Amniotic epithelial cell (primary cell): ENCODE data around the gene CDKL2.

Experiments
- DNase-seq: peaks from one replicate; pipeline ENCODE4 v3.0.0-alpha.2; 2010; ENCODE audit warnings: low read depth

CDKL2 gene

DNA sequence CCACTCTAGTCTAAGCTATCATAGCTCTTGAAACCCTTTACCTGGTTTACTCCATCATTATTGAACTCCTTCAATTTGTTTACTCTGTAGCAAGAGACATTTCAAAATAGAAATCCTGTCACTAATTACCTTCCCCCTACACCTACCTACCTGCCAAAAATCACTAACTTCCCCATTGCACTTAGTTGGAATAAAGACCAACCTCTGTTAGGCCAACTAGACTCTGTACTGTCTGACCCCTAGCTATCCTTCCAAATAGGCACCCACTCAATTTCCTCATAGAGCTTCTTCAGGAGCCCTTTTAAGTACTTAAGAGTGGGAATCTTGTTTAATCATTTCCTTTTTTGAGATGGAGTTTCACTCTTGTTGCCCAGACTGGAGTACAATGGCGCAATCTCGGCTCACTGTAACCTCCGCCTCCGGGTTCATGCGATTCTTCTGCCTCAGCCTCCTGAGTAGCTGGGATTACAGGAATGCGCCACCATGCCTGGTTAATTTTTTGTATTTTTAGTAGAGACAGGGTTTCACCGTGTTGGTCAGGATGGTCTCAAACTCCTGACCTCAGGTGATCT is 8.9 kb upstream of the CDKL2 start:
- DNase-seq = no peak

- no peak for DNase-seq
These were observed 7.5 kb upstream of the CDKL2 start for GRCh38 chr4:75637827-75638226.

- peak; percentile 30 for DNase-seq
These were observed 6.8 kb upstream of the CDKL2 start for GRCh38 chr4:75637176-75637575.

GRCh38 chr4:75634951-75635350 is 4.6 kb upstream of the CDKL2 start:
- DNase-seq = no peak

GRCh38 chr4:75634281-75634680 is 4.0 kb upstream of the CDKL2 start:
- DNase-seq = no peak

DNA sequence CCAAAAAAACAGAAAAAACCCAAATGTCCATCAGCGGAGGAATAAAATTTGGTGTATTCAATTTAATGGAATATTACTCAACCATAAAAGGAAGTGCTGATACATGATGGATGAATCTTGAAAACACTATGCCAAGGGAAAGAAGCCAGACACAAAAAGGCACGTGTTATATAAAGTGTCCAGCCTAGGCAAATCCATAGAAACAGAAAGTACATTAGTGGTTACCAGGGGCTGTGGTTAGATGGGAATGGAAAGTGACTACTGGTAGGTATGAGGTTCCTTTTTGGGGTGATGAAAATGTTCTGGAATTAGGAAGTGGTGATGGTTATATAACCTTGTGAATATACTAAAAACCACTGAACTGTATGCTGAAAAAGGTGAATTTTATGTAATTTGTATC is 3.5 kb upstream of the CDKL2 start:
- peak; percentile 24 for DNase-seq

- no peak for DNase-seq
These were observed 605 bp upstream of the CDKL2 start for GRCh38 chr4:75630937-75631329.

DNA sequence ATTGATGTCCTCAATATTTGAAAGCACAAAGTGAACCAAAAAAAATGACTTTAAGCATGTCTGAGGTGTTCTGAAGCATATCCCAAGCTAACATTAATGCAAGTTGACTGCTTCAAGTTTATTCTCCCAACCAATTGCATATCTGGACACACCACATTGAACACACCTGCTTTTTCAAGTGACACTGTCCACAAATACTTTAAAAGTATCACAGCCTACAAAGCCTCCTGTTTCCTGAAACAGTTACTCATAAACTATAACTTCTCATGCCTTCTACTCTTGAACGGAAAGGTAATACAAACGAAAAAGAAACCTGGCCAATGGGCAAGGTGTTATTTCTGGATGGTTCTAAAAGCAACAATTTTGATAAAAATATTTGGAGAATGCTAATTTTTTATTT is 1.1 kb downstream of the CDKL2 start:
- DNase-seq = no peak

DNA sequence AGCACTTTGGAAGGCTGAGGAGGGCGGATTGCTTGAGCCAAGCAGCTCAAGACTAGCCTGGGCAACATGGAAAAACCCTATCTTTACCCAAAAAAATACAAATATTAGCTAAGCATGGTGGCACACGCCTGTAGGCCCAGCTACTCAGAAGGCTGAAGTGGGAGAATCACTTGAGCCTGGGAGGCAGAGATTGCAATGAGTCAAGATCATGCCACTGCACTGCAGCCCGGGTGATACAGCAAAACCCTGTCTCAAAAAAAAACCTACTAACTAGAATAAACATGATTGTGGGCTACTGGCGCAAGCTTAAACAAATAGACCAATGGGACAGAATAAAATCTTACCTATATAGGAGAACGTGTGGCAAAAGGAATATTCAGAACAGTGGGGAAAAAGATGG is 7.3 kb downstream of the CDKL2 start:
- no peak for DNase-seq

GRCh38 chr4:75621715-75622114 is 8.6 kb downstream of the CDKL2 start:
- DNase-seq = no peak

DNA sequence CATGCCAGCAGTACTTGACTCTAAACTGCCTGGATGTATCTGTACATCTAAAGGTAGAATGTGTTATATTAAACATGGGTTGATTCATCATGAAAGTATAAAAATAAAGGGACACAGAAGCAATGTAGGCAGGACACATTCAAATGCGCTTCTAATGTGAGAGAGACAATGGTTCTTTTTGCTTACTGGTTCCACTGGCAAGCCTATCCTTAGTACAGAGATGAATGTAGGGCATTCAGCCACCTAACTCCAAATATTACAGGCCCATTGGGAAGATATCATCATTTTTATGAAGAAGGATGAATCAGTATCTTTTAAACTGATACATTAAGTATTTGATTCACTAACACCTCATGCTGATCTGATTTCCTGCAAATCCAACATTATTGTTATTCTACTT is 18.0 kb downstream of the CDKL2 start:
- no peak for DNase-seq

GRCh38 chr4:75605928-75606327 is 24.4 kb downstream of the CDKL2 start:
- peak; percentile 4 for DNase-seq

GRCh38 chr4:75599647-75600046 is 30.7 kb downstream of the CDKL2 start:
- no peak for DNase-seq

DNA sequence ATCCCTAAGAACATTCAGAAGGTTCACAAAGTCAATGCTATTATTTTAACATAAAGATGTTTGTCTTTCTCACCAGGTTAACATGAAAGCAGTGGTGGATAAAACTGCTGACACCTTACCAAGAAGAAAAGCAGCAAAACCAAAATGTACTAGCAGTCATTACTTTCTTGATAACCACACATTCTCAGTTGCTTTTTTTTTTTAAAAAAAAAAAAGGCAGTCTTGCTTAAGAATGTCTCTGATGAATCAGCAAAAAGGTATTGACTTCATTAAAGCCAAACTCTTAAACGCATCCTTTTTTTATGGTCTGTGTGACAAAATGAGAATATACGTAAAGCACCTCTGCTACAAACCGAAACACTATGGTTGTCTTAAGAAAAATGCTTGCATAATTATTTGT is 31.9 kb downstream of the CDKL2 start:
- DNase-seq = peak; percentile 72

- no peak for DNase-seq
These were observed 34.3 kb downstream of the CDKL2 start for GRCh38 chr4:75596061-75596460.

DNA sequence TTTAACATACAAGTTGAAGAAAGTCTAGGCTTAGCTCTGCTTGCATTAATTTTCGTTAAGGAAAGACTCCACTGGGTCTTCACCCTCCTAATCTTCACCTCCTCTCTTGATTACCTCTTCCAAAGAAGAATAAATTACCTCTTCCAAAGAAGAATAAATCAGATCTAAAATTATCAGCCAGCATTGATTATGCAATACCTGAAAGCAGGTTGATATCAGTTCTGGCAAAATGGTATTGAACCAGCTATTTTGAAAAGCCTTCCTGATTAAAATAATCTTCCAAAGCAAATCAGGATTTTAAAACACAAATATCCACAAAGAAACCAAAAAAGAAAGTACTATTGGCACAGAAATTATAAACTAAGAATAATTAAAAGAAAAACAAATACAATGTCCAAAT is 36.9 kb downstream of the CDKL2 start:
- no peak for DNase-seq

DNA sequence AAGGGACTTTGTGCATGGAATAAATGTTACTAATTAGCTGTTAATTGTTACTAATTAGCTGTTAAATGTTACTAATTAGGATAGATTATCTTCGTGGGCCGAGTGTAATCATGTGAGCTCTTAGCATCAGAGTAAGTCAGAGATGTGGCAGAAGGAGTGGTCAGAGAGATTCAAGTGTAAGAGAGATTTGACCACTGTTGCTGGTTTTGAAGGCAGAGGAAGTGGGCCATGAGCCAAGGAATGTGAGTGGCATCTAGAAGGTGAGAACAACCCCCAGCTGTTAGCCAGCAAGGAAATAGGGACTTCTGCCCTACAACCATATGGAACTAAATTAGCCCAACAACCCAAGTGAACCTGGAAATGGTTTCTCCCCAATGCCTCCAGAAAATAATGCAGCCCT is 46.3 kb downstream of the CDKL2 start:
- DNase-seq = peak; percentile 10

DNA sequence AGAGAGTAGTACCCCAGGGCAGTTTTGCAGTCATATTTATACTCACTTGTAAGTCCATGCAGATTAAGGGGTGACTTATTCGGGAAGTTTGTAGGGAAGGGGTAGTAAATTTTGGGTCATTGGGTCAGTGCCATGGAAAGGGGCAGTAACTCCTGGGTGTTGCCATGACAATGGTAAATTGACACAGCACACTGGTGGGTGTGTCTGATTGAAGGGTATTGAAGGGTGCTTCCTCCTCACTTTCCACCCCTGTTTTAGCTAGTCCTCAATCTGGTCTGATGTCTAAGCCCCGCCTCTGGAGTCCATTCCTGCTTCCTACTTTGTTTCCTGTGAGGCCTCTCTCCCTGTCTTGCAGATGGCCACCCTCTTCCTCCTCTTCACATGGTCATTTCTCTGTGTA is 62.6 kb downstream of the CDKL2 start:
- no peak for DNase-seq

DNA sequence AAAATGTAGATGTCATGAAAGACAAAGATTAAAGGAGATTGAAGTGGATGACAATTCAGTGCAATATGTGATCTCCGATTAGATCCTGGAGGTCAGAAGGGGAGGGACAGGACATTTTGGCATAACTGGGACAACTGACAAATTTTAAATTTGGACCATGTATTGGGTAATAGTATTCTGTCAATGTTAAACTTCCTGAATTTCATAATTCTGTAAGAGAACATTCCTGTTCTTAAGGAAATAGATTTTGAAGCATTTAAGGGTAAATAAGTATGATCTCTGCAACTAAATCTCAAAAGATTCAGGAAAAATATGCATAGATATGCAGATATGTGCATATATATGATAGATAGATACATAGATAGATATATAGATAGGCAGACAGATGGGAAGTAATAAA is 63.4 kb downstream of the CDKL2 start:
- no peak for DNase-seq

- DNase-seq = no peak
These were observed 64.8 kb downstream of the CDKL2 start for GRCh38 chr4:75565481-75565880.

GRCh38 chr4:75564023-75564422 is 66.3 kb downstream of the CDKL2 start:
- no peak for DNase-seq

- peak; percentile 22 for DNase-seq
These were observed 68.5 kb downstream of the CDKL2 start for GRCh38 chr4:75561789-75562188.

DNA sequence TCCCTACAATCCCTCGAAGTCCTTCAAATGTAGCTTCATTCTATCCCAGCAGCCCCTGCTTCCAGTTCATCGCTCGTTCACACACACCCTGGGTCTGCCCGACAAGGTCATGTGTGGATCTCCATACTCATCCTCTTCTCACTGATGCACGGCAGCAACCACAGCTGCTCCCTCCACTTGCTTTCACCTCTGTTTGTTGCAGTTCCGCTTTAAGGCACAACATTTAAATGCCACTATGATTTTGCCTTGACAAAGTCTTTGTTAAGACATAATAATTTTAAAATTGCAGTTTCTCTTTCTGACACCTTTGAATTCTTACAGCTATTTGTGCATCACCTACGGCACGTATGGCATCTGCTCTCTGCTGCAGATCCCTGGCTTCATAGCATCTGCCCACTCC is 72.6 kb downstream of the CDKL2 start:
- no peak for DNase-seq

GRCh38 chr4:75555294-75556164 is 74.8 kb downstream of the CDKL2 start, which contains the start of gene ODAPH:
Gene ODAPH (plus strand): TSS chr4:75556066. CDS start chr4:75556083, 17 bp downstream.
- DNase-seq = peak; percentile 91
